Omental fat pad (tissue), 4 donors: ENCODE measurements around the gene RAMP3. TPM values are rescaled to one million over a fixed set of nuclear protein-coding genes. Genes with fewer than 3 reads are reported as not detected.

Source experiments
- ATAC-seq: fragments of 150-250 bp; one replicate; pipeline ENCODE4 v1.9.1; 2016; ENCODE audit warnings: mild to moderate bottlenecking, moderate library complexity; ENCODE audit not compliant: low FRiP score
- DNase-seq: peaks from one replicate; pipeline ENCODE4 v3.0.0-alpha.2; 2019; ENCODE audit warnings: low spot score
- total RNA-seq, 4 donors: library from RNA; depleted of rRNA; stranded (reverse); fragments of >200 nt; gene quantifications; one replicate each; pipeline ENCODE4 v1.1.0, GENCODE V29; 2016
- TF ChIP-seq, protein P1 (sequence below), 3 donors: fragments of 450-650 bp; IDR thresholded peaks; one replicate each; pipeline ENCODE4 v1.5.1; 2016 to 2017; ENCODE audit warnings: antibody characterized with exemption in 3 of 3, mild to moderate bottlenecking in 3 of 3, moderate library complexity in 2 of 3

The RAMP3 gene
- total RNA-seq, 4 donors from 2014 or later, result 24.6 to 310 (median 124) TPM

DNA sequence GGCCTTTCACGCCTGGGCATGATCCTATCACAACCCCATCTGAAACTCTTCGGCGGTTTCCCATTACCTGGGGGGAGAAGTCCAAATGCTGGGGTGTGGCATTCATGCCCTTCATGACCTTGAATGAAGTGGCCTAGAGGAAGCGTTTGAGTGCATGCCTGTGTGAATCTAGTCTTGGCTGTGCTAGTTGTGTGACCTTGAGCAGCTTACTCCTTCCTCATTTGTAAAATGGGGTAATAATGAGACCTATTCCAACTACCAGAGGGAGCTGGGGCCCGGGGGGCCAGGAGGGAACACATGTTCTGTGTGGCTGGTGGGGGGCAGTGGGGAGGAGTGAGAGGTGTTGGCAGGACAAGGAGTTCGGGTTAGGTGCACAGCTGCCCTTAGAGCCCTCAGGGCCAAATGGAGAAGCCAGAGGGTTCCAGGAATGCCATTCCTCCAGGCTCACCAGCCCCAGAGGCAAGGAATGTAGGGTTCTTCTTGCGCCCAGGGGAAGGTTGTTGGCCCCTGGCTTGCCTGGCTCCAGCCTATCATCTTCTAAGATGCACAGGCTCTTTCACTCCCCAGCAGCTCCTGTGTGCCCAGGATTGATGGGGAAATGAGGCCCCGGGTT lies 24.8 kb upstream of the RAMP3 start:
- TF ChIP-seq, protein P1, sequence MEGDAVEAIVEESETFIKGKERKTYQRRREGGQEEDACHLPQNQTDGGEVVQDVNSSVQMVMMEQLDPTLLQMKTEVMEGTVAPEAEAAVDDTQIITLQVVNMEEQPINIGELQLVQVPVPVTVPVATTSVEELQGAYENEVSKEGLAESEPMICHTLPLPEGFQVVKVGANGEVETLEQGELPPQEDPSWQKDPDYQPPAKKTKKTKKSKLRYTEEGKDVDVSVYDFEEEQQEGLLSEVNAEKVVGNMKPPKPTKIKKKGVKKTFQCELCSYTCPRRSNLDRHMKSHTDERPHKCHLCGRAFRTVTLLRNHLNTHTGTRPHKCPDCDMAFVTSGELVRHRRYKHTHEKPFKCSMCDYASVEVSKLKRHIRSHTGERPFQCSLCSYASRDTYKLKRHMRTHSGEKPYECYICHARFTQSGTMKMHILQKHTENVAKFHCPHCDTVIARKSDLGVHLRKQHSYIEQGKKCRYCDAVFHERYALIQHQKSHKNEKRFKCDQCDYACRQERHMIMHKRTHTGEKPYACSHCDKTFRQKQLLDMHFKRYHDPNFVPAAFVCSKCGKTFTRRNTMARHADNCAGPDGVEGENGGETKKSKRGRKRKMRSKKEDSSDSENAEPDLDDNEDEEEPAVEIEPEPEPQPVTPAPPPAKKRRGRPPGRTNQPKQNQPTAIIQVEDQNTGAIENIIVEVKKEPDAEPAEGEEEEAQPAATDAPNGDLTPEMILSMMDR (IDR thresholded peaks at IDR 0.05), result no peak
- no peak for DNase-seq
- no peak for ATAC-seq

DNA sequence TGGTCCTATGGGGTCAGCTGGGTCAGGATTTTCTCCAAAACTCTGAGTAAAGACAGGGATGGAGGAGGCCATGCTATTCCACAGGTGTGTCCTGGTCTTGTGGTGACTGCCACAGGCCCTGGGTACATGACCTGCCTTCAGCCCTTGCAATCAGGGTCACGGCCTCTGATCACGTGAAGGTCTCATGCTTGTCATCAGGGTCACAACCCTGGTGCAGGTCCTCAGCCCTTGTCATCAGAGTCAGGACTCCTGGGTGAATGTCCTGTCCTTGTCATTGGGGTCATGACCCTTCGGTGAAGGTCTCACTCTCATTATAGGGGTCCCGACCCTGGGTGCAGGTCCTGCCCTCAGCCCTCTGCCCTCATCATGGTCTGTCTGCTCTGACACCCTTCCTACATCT lies 24.2 kb upstream of the RAMP3 start:
- TF ChIP-seq, protein P1 (IDR thresholded peaks at IDR 0.05), result no peak
- no peak for DNase-seq
- no peak for ATAC-seq

DNA sequence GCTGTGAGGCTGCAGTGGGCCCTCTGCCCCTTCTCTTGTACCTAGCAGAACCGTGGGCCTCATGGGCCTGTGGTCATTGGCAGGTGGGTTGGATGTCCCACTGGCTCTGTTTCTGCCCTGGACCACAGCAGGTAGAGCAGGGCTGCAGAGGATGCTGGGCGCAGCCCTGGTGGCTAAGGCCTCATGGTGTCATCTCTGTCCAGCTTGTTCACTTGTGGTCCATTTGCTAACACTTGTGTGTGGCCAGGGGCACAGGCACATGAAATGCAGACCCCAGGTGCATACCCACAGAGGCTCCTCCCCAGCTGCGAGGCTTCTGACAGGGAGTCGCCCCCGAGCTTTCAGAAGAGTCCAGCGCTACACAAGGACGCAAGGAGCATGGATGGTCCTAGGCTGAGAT lies 23.7 kb upstream of the RAMP3 start:
- ATAC-seq, result no peak
- TF ChIP-seq, protein P1 (IDR thresholded peaks at IDR 0.05), result no peak
- no peak for DNase-seq

DNA sequence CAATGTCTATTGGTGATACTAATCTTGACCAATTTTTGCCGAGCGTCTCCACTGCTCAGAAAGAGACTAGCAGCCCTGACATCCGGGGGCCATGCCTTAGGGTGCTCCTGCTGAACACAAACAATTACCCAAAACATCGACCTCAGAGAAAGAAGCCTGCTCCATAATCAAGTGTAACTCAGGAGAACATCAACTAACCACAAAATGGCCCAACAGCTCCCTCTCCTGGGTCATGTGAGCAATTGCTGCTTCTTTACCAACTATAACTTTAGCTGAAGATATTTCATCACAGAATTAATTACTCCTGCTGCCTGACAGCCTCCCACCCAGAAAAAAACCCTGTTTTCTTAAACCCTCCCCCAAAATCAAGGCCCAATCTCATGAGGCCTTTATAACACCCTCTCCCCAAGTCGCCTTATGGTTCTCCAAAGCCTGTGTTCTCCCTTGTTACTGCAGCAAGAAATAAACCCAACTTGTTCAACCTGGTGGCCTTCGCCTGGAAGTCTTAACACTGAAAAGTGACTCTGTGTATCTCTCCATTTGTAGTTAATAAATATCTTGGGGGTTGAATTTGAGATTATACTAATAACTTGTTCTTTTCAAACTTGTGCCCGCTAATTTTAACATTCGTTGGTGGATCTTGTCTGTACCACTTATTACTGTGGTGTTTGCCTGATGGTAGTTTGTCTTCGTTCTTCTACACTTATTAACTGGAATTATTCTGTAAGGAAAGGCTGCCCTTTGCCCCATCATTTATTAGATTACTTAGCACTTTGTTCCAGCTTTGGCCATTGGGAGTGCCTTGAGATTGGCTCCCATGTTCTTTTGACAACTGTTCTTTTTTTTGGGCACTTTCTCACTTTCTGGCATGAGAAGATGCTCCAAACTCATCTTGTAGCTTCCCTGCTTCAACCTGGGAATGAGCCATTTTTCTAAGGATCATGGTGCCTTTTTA lies 21.2 kb upstream of the RAMP3 start:
- DNase-seq, result no peak
- ATAC-seq, result peak; percentile 71
- TF ChIP-seq, protein P1 (IDR thresholded peaks at IDR 0.05), result no peak

DNA sequence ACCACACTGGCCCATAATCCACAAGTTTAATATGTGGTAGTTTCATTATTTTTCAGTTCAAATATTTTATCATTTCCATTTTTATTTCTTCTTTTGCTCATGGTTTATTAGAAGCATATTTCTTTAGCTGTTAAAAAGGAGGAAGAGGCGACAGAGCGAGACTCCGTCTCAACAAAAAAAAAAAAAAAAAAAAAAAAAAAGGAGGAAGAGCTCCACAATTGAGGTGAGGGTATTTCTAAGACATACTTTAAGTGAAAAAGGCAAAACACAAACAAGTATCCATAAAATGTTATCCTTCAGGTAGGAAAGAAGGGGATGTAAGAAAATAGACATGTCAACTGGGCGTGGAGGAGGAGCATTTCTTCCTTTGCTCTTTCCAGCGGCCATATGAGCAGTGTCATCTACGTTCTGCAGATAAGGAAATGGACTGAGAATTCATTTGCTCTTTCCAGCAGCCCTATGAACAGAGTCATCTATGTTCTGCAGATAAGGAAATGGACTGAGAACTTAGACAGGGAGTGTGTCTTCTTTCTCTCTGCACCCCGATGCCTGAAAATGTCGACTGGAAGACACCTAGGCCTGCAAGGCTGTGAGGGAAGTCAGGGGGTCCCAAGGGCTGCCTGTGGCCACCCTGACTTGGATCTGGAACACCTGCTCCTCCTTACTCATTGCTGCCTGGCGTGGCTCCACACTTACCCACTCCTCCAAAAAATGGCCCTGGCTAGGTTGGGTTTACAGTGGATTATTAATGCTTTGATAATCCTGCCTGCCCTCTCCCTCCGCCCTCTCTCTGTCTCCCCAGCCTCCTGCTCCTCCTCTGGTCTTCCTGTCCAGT lies 18.9 kb upstream of the RAMP3 start:
- DNase-seq (no peak), ATAC-seq (no peak)
- TF ChIP-seq, protein P1 (IDR thresholded peaks at IDR 0.05), result no peak

DNA sequence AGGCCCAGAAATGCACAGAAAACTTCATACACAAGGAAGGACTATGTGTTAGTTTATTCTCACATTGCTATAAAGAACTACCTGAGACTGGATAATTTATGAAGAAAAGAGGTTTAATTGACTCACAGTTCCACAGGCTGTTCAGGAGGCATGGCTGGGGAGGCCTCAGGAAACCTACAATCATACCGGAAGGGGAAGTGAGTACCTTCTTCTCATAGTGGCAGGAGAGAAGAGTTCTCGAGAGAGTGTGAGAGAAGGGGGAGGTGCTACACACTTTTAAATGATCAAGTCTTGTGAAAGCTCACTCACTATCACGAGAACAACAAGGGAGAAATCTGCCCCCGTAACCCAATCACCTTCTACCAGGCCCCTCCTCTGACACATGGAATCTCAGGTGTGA lies 16.8 kb upstream of the RAMP3 start:
- ATAC-seq (no peak), DNase-seq (no peak)
- TF ChIP-seq, protein P1 (IDR thresholded peaks at IDR 0.05), result no peak
